NB4 (cell line): ENCODE measurements around the gene ORM1.
A peak's percentile ranks its signal among the peaks of the same experiment; 100 is the strongest.

Experiments used
- DNase-seq: peaks from one replicate; pipeline ENCODE4 v3.0.0; 2010; ENCODE audit warnings: low read depth
- H3K4me3 ChIP-seq: one replicate; pipeline ENCODE4 v1.5.1; 2011; ENCODE audit warnings: mild to moderate bottlenecking, low read depth, low read length, moderate library complexity
- CTCF ChIP-seq: IDR thresholded peaks from one replicate; pipeline ENCODE4 v1.5.1; 2012; ENCODE audit warnings: low read depth, low read length
- MAX ChIP-seq: IDR thresholded peaks from 2 replicates; pipeline ENCODE4 v1.6.1; 2011; ENCODE audit warnings: low read depth, low read length
- MYC ChIP-seq: IDR thresholded peaks from 2 replicates; pipeline ENCODE4 v1.6.1; 2011; ENCODE audit warnings: low read depth, low read length
- POLR2A ChIP-seq: IDR thresholded peaks from 2 replicates; pipeline ENCODE4 v1.6.1; 2011; ENCODE audit warnings: mild to moderate bottlenecking; ENCODE audit not compliant: insufficient read length; ENCODE audit errors: extremely low read depth

The ORM1 gene

GRCh38 chr9:114290561-114290986 lies 32.3 kb upstream of the ORM1 start:
- H3K4me3 ChIP-seq, result no peak overlapping the region
- DNase-seq, result no peak
- no peak for TF ChIP-seq CTCF
- no peak for TF ChIP-seq MYC
- TF ChIP-seq MAX, result no peak
- TF ChIP-seq POLR2A, result no peak

GRCh38 chr9:114291064-114291474 lies 31.8 kb upstream of the ORM1 start:
- TF ChIP-seq MAX (peak; percentile 88), MYC (no peak), CTCF (peak; percentile 68)
- H3K4me3 ChIP-seq, result no peak overlapping the region
- DNase-seq, result peak; percentile 77

GRCh38 chr9:114291886-114292590 lies 30.9 kb upstream of the ORM1 start:
- no peak overlapping the region for H3K4me3 ChIP-seq
- no peak for DNase-seq
- no peak for TF ChIP-seq CTCF
- no peak for TF ChIP-seq POLR2A

GRCh38 chr9:114294664-114295063 lies 28.2 kb upstream of the ORM1 start:
- no peak for TF ChIP-seq MAX
- no peak for TF ChIP-seq POLR2A
- no peak for TF ChIP-seq MYC
- TF ChIP-seq CTCF, result no peak
- DNase-seq, result no peak
- no peak overlapping the region for H3K4me3 ChIP-seq

- no peak for DNase-seq
- H3K4me3 ChIP-seq, result no peak overlapping the region
- no peak for TF ChIP-seq CTCF
- no peak for TF ChIP-seq MYC
- no peak for TF ChIP-seq MAX
- no peak for TF ChIP-seq POLR2A
Measured at GRCh38 chr9:114296338-114296737, 26.6 kb upstream of the ORM1 start.
